Tibial artery (tissue), 4 donors: ENCODE data around the gene CASP2.

ENCODE experiments used
- DNase-seq, 2 donors: peaks; one replicate each; pipeline ENCODE4 v3.0.0-alpha.2; 2019
- H3K27ac ChIP-seq, 2 donors: fragments of 200-600 bp; sonication (generic) in 1 of 2; 1 replicate in 1 of 2; 2 replicates in 1 of 2; pipeline ENCODE4 v1.5.1; 2018 to 2019; ENCODE audit warnings: mild to moderate bottlenecking in 1 of 2
- H3K27me3 ChIP-seq, 2 donors: fragments of 200-600 bp; sonication (generic) in 1 of 2; one replicate each; pipeline versions ENCODE4 v1.5.1 to v1.6.0; 2016 to 2019
- H3K36me3 ChIP-seq, 3 donors: fragments of 200-600 bp; sonication (generic) in 2 of 3; one replicate each; pipeline ENCODE4 v1.5.1; 2016 to 2019; ENCODE audit warnings: mild to moderate bottlenecking in 2 of 3
- H3K4me1 ChIP-seq, 4 donors: fragments of 200-600 bp; sonication (generic) in 2 of 4; 1 replicate in 3 of 4; 2 replicates in 1 of 4; pipeline ENCODE4 v1.5.1; 2016 to 2019
- H3K4me3 ChIP-seq, 2 donors: fragments of 200-600 bp; sonication (generic) in 1 of 2; 1 replicate in 1 of 2; 2 replicates in 1 of 2; pipeline ENCODE4 v1.5.1; 2018 to 2019; ENCODE audit warnings: mild to moderate bottlenecking in 2 of 2
- H3K9me3 ChIP-seq, 3 donors: fragments of 200-600 bp; sonication (generic) in 1 of 3; one replicate each; pipeline ENCODE4 v1.5.1; 2016 to 2019
- CTCF ChIP-seq, 2 experiments: fragments of 200-600 bp in 1 of 2; fragments of 450-650 bp in 1 of 2; IDR thresholded peaks; one replicate each; pipeline ENCODE4 v1.5.1; 2017 to 2019; ENCODE audit warnings: antibody characterized with exemption in 2 of 2, mild to moderate bottlenecking in 1 of 2, moderate library complexity in 1 of 2
- intact Hi-C: fragments of 100-400 bp; cut with DNase I; formaldehyde crosslinking; loops from one replicate; pipeline ENCODE4 v1.15.0; 2023; ENCODE audit warnings: low total_unique reads

CASP2 gene

GRCh38 chr7:143243614-143244013 lies 44.5 kb upstream of the CASP2 start:
- no peak overlapping the region for H3K27ac ChIP-seq
- no peaks in the 10 kb centered on the region for H3K36me3 ChIP-seq
- no peaks in the 10 kb centered on the region for H3K4me1 ChIP-seq
- no peaks in the 10 kb centered on the region for H3K9me3 ChIP-seq
- no peak for DNase-seq
- peaks cover 0 to 9% of the 10 kb centered on the region in 2 donors for H3K27me3 ChIP-seq
- TF ChIP-seq CTCF (IDR thresholded peaks at IDR 0.05), result no peak
- intact Hi-C loops, result loop anchor here (5.0 kb wide), 1 partner anchor 174 kb away; no protein-coding TSS in a partner anchor
- no peak overlapping the region for H3K4me3 ChIP-seq

- no peak for TF ChIP-seq CTCF (IDR thresholded peaks at IDR 0.05)
- H3K4me3 ChIP-seq, result no peak overlapping the region
- H3K36me3 ChIP-seq, result no peaks in the 10 kb centered on the region
- no peak for DNase-seq
- intact Hi-C loops, result loop anchor here (5.0 kb wide), 1 partner anchor 173 kb away; no protein-coding TSS in a partner anchor
- peaks cover 0 to 9% of the 10 kb centered on the region in 2 donors for H3K27me3 ChIP-seq
- H3K4me1 ChIP-seq, result no peaks in the 10 kb centered on the region
- no peaks in the 10 kb centered on the region for H3K9me3 ChIP-seq
- H3K27ac ChIP-seq, result no peak overlapping the region
Observed at GRCh38 chr7:143244321-143244720, 43.8 kb upstream of the CASP2 start.

- Histone ChIP-seq H3K9me3 (no peaks in the 10 kb centered on the region), H3K4me3 (no peak overlapping the region), H3K27ac (no peak overlapping the region), H3K36me3 (no peaks in the 10 kb centered on the region), H3K27me3 (peaks cover 0 to 9% of the 10 kb centered on the region in 2 donors), H3K4me1 (no peaks in the 10 kb centered on the region)
- TF ChIP-seq CTCF (IDR thresholded peaks at IDR 0.05), result no peak
- DNase-seq, result no peak
- intact Hi-C loops, result no loop called here
Observed at GRCh38 chr7:143245123-143245522, 43.0 kb upstream of the CASP2 start.

GRCh38 chr7:143247372-143247771 lies 40.8 kb upstream of the CASP2 start:
- no peaks in the 10 kb centered on the region for H3K9me3 ChIP-seq
- H3K36me3 ChIP-seq, result no peaks in the 10 kb centered on the region
- H3K27me3 ChIP-seq, result peaks cover 0 to 3% of the 10 kb centered on the region in 2 donors
- intact Hi-C loops, result no loop called here
- no peak for DNase-seq
- no peaks in the 10 kb centered on the region for H3K4me1 ChIP-seq
- no peak overlapping the region for H3K27ac ChIP-seq
- no peak overlapping the region for H3K4me3 ChIP-seq
- TF ChIP-seq CTCF (IDR thresholded peaks at IDR 0.05), result no peak

- no peak for DNase-seq
- TF ChIP-seq CTCF (IDR thresholded peaks at IDR 0.05), result no peak
- H3K36me3 ChIP-seq, result no peaks in the 10 kb centered on the region
- intact Hi-C loops, result no loop called here
- no peak overlapping the region for H3K27ac ChIP-seq
- H3K4me1 ChIP-seq, result no peaks in the 10 kb centered on the region
- no peaks in the 10 kb centered on the region for H3K9me3 ChIP-seq
- H3K27me3 ChIP-seq, result no peaks in the 10 kb centered on the region
- no peak overlapping the region for H3K4me3 ChIP-seq
Observed at GRCh38 chr7:143248761-143249354, 39.3 kb upstream of the CASP2 start.

GRCh38 chr7:143250199-143250598 lies 38.0 kb upstream of the CASP2 start:
- Histone ChIP-seq H3K4me1 (no peaks in the 10 kb centered on the region), H3K36me3 (no peaks in the 10 kb centered on the region), H3K9me3 (no peaks in the 10 kb centered on the region), H3K27ac (no peak overlapping the region), H3K4me3 (no peak overlapping the region), H3K27me3 (no peaks in the 10 kb centered on the region)
- DNase-seq, result no peak
- no peak for TF ChIP-seq CTCF (IDR thresholded peaks at IDR 0.05)
- intact Hi-C loops, result no loop called here
